GM23248 (cell line): ENCODE measurements around the gene XRCC5.

Experiments
- EZH2 ChIP-seq: fragments of 200-600 bp; sonication (generic); IDR thresholded peaks from 2 replicates; pipeline ENCODE4 v1.6.1; 2018; ENCODE audit warnings: antibody characterized with exemption, mild to moderate bottlenecking; ENCODE audit not compliant: insufficient read depth, poor library complexity, severe bottlenecking
- EZH2phosphoT487 ChIP-seq: fragments of 200-600 bp; sonication (generic); IDR thresholded peaks from 2 replicates; pipeline ENCODE4 v1.6.1; 2018; ENCODE audit warnings: antibody characterized with exemption, moderate library complexity, mild to moderate bottlenecking, low read depth; ENCODE audit not compliant: insufficient read depth

- no peak for TF ChIP-seq EZH2
- TF ChIP-seq EZH2phosphoT487, result no peak
Measured at GRCh38 chr2:216159646-216160045, 50.5 kb downstream of the XRCC5 start.
